ENCODE data around the gene PISD. TPM values are rescaled to one million over a fixed set of nuclear protein-coding genes. Genes with fewer than 3 reads are reported as not detected.

PISD gene
- total RNA-seq, 1 donor from 2014 or later: 28.6 TPM

- no peak for DNase-seq (ENCODE audit: low spot score)
- H3K4me1 Mint-ChIP-seq (ENCODE audit: low read depth): peaks cover 4% of the 10 kb centered on the region
- H3K27ac Mint-ChIP-seq (ENCODE audit: unreplicated experiment): no peak overlapping the region
- H3K36me3 Mint-ChIP-seq (ENCODE audit: low read depth): peaks cover 20% of the 10 kb centered on the region
- H3K27me3 Mint-ChIP-seq (ENCODE audit: low read depth): no peaks in the 10 kb centered on the region
- H3K9me3 Mint-ChIP-seq (ENCODE audit: low read depth): no peaks in the 10 kb centered on the region
- no peak overlapping the region for H3K4me3 Mint-ChIP-seq (ENCODE audit: unreplicated experiment)
- no peak for TF ChIP-seq CTCF (IDR thresholded peaks at IDR 0.05)
Observed at GRCh38 chr22:31691408-31691807, 29.4 kb upstream of the PISD start.

GRCh38 chr22:31683181-31684105 lies 21.4 kb upstream of the PISD start:
- Mint-ChIP-seq H3K9me3 (ENCODE audit: low read depth) (no peaks in the 10 kb centered on the region), H3K36me3 (ENCODE audit: low read depth) (peaks cover 16% of the 10 kb centered on the region), H3K4me1 (ENCODE audit: low read depth) (peaks cover 57% of the 10 kb centered on the region), H3K27ac (ENCODE audit: unreplicated experiment) (peak overlapping the region; percentile 90), H3K4me3 (ENCODE audit: unreplicated experiment) (no peak overlapping the region), H3K27me3 (ENCODE audit: low read depth) (no peaks in the 10 kb centered on the region)
- DNase-seq (ENCODE audit: low spot score): peak; percentile 15
- TF ChIP-seq CTCF (IDR thresholded peaks at IDR 0.05): no peak

- peak; percentile 74 for DNase-seq (ENCODE audit: low spot score)
- Mint-ChIP-seq H3K27me3 (ENCODE audit: low read depth) (no peaks in the 10 kb centered on the region), H3K36me3 (ENCODE audit: low read depth) (peaks cover 11% of the 10 kb centered on the region), H3K27ac (ENCODE audit: unreplicated experiment) (peak overlapping the region; percentile 93), H3K4me3 (ENCODE audit: unreplicated experiment) (no peak overlapping the region), H3K9me3 (ENCODE audit: low read depth) (no peaks in the 10 kb centered on the region), H3K4me1 (ENCODE audit: low read depth) (peaks cover 57% of the 10 kb centered on the region)
- TF ChIP-seq CTCF (IDR thresholded peaks at IDR 0.05): no peak
Observed at GRCh38 chr22:31682751-31683150, 20.7 kb upstream of the PISD start.

GRCh38 chr22:31681349-31682345 lies 19.6 kb upstream of the PISD start:
- Mint-ChIP-seq H3K9me3 (ENCODE audit: low read depth) (no peaks in the 10 kb centered on the region), H3K36me3 (ENCODE audit: low read depth) (peaks cover 11% of the 10 kb centered on the region)
- DNase-seq (ENCODE audit: low spot score): peak; percentile 52

More at GRCh38 chr22:31681349-31682345, 19.6 kb upstream of the PISD start:
- H3K4me1 Mint-ChIP-seq (ENCODE audit: low read depth): peaks cover 62% of the 10 kb centered on the region
- no peak for TF ChIP-seq CTCF (IDR thresholded peaks at IDR 0.05)
- H3K27me3 Mint-ChIP-seq (ENCODE audit: low read depth): no peaks in the 10 kb centered on the region
- H3K27ac Mint-ChIP-seq (ENCODE audit: unreplicated experiment): peak overlapping the region; percentile 93
- no peak overlapping the region for H3K4me3 Mint-ChIP-seq (ENCODE audit: unreplicated experiment)
